Ovary (tissue), 3 donors: Measurements from ENCODE around the gene HLA-G.

Experiments
- CTCF ChIP-seq, 3 donors: fragments of 450-650 bp in 2 of 3; fragments of 200-600 bp in 1 of 3; IDR thresholded peaks; one replicate each; pipeline versions ENCODE4 v1.5.1 to v1.8.0; 2016 to 2022; ENCODE audit warnings: antibody characterized with exemption in 3 of 3, mild to moderate bottlenecking in 1 of 3
- EP300 ChIP-seq: sonication (generic); formaldehyde crosslinking; IDR thresholded peaks from one replicate; pipeline ENCODE4 v1.6.1; 2017; ENCODE audit warnings: antibody characterized with exemption
- POLR2A ChIP-seq: fragments of 450-650 bp; IDR thresholded peaks from one replicate; pipeline ENCODE4 v1.6.1; 2017; ENCODE audit warnings: antibody characterized with exemption, mild to moderate bottlenecking, moderate library complexity
- donor health status: DM: no; HTN: no; CAD: no.

DNA sequence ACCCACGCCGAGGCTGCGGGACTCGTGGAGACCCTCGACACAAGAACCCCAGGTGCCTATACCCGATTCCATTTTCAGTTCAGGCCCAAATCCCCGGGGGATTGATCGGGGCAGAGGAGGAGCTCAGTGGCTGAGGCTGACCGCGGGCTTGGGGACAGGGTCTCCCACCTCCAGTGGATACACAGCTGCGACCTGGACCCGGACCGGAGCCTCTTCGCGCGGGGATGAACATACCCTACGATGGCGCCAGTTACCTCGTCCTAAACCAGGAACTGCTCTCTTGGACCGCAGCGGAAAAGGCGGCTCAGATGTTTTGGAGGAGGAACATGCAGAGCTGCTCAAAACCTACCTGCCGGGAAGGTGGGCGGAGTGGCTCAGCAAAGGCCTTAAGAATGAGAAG lies 27.4 kb upstream of the HLA-G start:
- TF ChIP-seq POLR2A (no peak), CTCF (IDR thresholded peaks at IDR 0.05) (no peak), EP300 (no peak)
